ENCODE measurements around the gene ISOC2. TPM values are rescaled to one million over a fixed set of nuclear protein-coding genes. Genes with fewer than 3 reads are reported as not detected.

ISOC2 gene
- total and polyA plus RNA-seq, 9 of the 15 experiments (the other 6 are each of a cell fraction or from before 2014, with no cell fraction given), result 1.2 to 229 (median 58.3) TPM

GRCh38 chr19:55454787-55455243, 6.6 kb downstream of the ISOC2 start (continued):
- TF ChIP-seq, protein P1, sequence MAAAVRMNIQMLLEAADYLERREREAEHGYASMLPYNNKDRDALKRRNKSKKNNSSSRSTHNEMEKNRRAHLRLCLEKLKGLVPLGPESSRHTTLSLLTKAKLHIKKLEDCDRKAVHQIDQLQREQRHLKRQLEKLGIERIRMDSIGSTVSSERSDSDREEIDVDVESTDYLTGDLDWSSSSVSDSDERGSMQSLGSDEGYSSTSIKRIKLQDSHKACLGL (CRISPR knock-in tag; IDR thresholded peaks at IDR 0.05; ENCODE audit: borderline replicate concordance, poor library complexity, severe bottlenecking), result no peak
- no peak for TF ChIP-seq PBX2 (CRISPR knock-in tag; IDR thresholded peaks at IDR 0.05; ENCODE audit: low read depth)
- peak; percentile 56 for TF ChIP-seq PBX2 (tag; conservative IDR thresholded peaks at IDR 0.05; ENCODE audit: low read depth)
- no peak for TF ChIP-seq SAFB (IDR thresholded peaks at IDR 0.05; ENCODE audit: borderline replicate concordance, low read depth, low read length)
- TF ChIP-seq MLX (CRISPR knock-in tag; conservative IDR thresholded peaks at IDR 0.05), result no peak
- no peak for TF ChIP-seq FOXK2 (conservative IDR thresholded peaks at IDR 0.05 in 1 of 2, IDR thresholded peaks at IDR 0.05 in 1 of 2; ENCODE audit: low read depth in 2 of 2)
- TF ChIP-seq EGR1 (conservative IDR thresholded peaks at IDR 0.05), result peak; percentile 50
- peak in 1 of 2 experiments; percentile 9; a peak in 1 of 4 replicates for TF ChIP-seq RCOR1 (IDR thresholded peaks at IDR 0.05; ENCODE audit: borderline replicate concordance in 1 of 2, low read depth in 2 of 2, low read length in 2 of 2)
- TF ChIP-seq MAZ (CRISPR knock-in tag; conservative IDR thresholded peaks at IDR 0.05 in 1 of 2, IDR thresholded peaks at IDR 0.05 in 1 of 2), result peak in 1 of 2 experiments; percentile 26; a peak in 1 of 4 replicates
- TF ChIP-seq NFIC (IDR thresholded peaks at IDR 0.05), result no peak
- 0 out of 2 replicates have a peak, but pooled peaks have one; percentile 13 for TF ChIP-seq JUND (IDR thresholded peaks at IDR 0.05; ENCODE audit: borderline replicate concordance, low read depth, low read length)
- TF ChIP-seq JUND (tag; IDR thresholded peaks at IDR 0.05; ENCODE audit: borderline replicate concordance, low read depth, low read length), result no peak
- no peak for TF ChIP-seq PHF20 (IDR thresholded peaks at IDR 0.05; ENCODE audit: partially characterized antibody)
- TF ChIP-seq, protein P2, sequence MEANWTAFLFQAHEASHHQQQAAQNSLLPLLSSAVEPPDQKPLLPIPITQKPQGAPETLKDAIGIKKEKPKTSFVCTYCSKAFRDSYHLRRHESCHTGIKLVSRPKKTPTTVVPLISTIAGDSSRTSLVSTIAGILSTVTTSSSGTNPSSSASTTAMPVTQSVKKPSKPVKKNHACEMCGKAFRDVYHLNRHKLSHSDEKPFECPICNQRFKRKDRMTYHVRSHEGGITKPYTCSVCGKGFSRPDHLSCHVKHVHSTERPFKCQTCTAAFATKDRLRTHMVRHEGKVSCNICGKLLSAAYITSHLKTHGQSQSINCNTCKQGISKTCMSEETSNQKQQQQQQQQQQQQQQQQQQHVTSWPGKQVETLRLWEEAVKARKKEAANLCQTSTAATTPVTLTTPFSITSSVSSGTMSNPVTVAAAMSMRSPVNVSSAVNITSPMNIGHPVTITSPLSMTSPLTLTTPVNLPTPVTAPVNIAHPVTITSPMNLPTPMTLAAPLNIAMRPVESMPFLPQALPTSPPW (CRISPR knock-in tag; IDR thresholded peaks at IDR 0.05), result 0 out of 2 replicates have a peak, but pooled peaks have one; percentile 11
- peak; percentile 34 for TF ChIP-seq CTCFL (IDR thresholded peaks at IDR 0.05; ENCODE audit: borderline replicate concordance, insufficient read depth, low read depth, low read length, poor library complexity, severe bottlenecking)
- no peak for TF ChIP-seq DLX4 (CRISPR knock-in tag; IDR thresholded peaks at IDR 0.05)
